ENCODE measurements around the gene SYNE3. TPM values are rescaled to one million over a fixed set of nuclear protein-coding genes. Genes with fewer than 3 reads are reported as not detected.

SYNE3 gene
- total and polyA plus RNA-seq, 2 donors (not counting 1 experiment from before 2014, with no cell fraction given): 17.8 to 76.1 TPM

DNA sequence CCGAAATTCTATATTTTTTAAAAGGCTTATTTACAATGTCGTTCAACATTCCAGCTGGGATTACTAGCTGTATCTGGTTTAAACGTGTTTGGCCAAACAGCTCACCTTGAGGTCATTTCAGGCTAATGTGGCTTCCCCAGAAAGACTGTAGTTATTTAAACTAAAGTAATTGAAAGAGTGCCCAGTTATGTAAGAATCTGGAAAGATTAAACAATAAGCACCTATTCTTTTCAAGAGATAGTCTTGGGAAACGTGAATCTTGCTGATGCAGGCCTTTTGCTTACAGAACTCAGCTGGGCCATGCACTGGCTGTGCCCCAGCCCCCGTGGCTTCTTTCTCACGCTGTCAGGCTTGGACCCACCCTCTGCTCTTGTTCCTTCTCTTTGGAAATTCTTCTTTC, 42.8 kb upstream of the SYNE3 start:
- Histone ChIP-seq H3K4me2 (replicated peaks; ENCODE audit: low read depth, low read length, poor library complexity, severe bottlenecking) (no peak overlapping the region), H3K27ac (ENCODE audit: low read length in 2 of 2) (no peak overlapping the region), H3K27me3 (replicated peaks in 1 of 4; ENCODE audit: control extremely low read depth in 1 of 4, control insufficient read depth in 3 of 4, insufficient read depth in 4 of 4, low read length in 3 of 4) (peaks cover 0 to 14% (median 6%) of the 10 kb centered on the region in 4 experiments), H2AFZ (ENCODE audit: insufficient read depth, low read depth, low read length, poor library complexity, severe bottlenecking) (no peak overlapping the region), H3K36me3 (replicated peaks in 1 of 2; ENCODE audit: control extremely low read depth in 1 of 2, control insufficient read depth in 1 of 2, extremely low read depth in 1 of 2, insufficient read depth in 2 of 2, low read length in 1 of 2) (no peaks in the 10 kb centered on the region), H3K4me3 (ENCODE audit: control extremely low read depth in 1 of 5, extremely low read depth in 1 of 5, insufficient read depth in 1 of 5, low read depth in 2 of 5, low read length in 4 of 5) (no peak overlapping the region), H3K4me1 (ENCODE audit: control insufficient read depth in 2 of 2, insufficient read depth in 2 of 2, low read length in 2 of 2) (peaks cover 0 to 3% of the 10 kb centered on the region in 2 donors), H4K20me1 (ENCODE audit: control insufficient read depth, insufficient read depth, low read length, poor library complexity, severe bottlenecking) (no peaks in the 10 kb centered on the region), H3K9ac (ENCODE audit: low read length) (no peak overlapping the region), H3K9me3 (ENCODE audit: control extremely low read depth in 1 of 3, control insufficient read depth in 2 of 3, insufficient read depth in 1 of 3, low read length in 2 of 3) (no peaks in the 10 kb centered on the region), H3K79me2 (ENCODE audit: control insufficient read depth, insufficient read depth, low read length) (no peaks in the 10 kb centered on the region)
- ATAC-seq (ENCODE audit: low read depth) (no peak), DNase-seq (no peak)
- H3K27me3 Mint-ChIP-seq: peaks cover 20% of the 10 kb centered on the region
- CTCF ChIA-PET: interaction anchor here (0.7 to 10.6 kb wide), 16 partner anchors 9 to 749 kb away, joined by 3 to 160 read pairs (median 4); no protein-coding TSS in a partner anchor
- H3K4me1 Mint-ChIP-seq: peaks cover 4% of the 10 kb centered on the region
- no peaks in the 10 kb centered on the region for H3K9me3 Mint-ChIP-seq (ENCODE audit: insufficient read depth)
- no peak overlapping the region for H3K4me3 Mint-ChIP-seq
- no peak overlapping the region for H3K27ac Mint-ChIP-seq
- no peak for TF ChIP-seq EZH2 (IDR thresholded peaks at IDR 0.05; ENCODE audit: borderline replicate concordance, insufficient read depth, low read depth, low read length, poor library complexity, severe bottlenecking)
- TF ChIP-seq, protein P1, sequence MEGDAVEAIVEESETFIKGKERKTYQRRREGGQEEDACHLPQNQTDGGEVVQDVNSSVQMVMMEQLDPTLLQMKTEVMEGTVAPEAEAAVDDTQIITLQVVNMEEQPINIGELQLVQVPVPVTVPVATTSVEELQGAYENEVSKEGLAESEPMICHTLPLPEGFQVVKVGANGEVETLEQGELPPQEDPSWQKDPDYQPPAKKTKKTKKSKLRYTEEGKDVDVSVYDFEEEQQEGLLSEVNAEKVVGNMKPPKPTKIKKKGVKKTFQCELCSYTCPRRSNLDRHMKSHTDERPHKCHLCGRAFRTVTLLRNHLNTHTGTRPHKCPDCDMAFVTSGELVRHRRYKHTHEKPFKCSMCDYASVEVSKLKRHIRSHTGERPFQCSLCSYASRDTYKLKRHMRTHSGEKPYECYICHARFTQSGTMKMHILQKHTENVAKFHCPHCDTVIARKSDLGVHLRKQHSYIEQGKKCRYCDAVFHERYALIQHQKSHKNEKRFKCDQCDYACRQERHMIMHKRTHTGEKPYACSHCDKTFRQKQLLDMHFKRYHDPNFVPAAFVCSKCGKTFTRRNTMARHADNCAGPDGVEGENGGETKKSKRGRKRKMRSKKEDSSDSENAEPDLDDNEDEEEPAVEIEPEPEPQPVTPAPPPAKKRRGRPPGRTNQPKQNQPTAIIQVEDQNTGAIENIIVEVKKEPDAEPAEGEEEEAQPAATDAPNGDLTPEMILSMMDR (IDR thresholded peaks at IDR 0.05): no peak
- intact Hi-C loops (cut with micrococcal nuclease): no loop called here
- POLR2A ChIA-PET: no interaction called here
- 92% methylated on average over 5 of the region's 6 CpGs for WGBS (ENCODE audit: insufficient coverage)

DNA sequence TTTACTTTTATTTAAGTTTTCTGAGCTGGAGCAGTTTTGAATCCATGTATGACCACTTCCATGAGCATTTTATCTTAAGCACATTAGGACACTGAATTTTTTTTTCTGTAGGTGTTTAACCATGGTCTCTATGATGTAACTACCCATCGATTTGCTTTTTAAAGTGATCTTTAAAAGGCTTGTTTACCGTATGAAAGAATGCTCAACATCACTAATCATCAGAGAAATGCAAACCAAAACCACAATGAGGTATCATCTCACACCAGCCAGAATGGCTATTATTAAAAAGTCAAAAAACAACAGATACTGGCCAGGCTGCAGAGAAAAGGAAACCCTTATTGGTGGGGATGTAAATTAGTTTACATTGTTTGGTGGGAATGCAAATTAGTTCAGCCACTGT, 41.4 kb upstream of the SYNE3 start:
- Mint-ChIP-seq H3K9me3 (ENCODE audit: insufficient read depth) (no peaks in the 10 kb centered on the region), H3K27me3 (peaks cover 14% of the 10 kb centered on the region), H3K4me1 (peaks cover 4% of the 10 kb centered on the region), H3K27ac (no peak overlapping the region), H3K4me3 (no peak overlapping the region)
- Histone ChIP-seq H3K4me2 (replicated peaks; ENCODE audit: low read depth, low read length, poor library complexity, severe bottlenecking) (no peak overlapping the region), H3K79me2 (ENCODE audit: control insufficient read depth, insufficient read depth, low read length) (no peaks in the 10 kb centered on the region), H3K4me3 (ENCODE audit: control extremely low read depth in 1 of 5, extremely low read depth in 1 of 5, insufficient read depth in 1 of 5, low read depth in 2 of 5, low read length in 4 of 5) (no peak overlapping the region), H3K27me3 (replicated peaks in 1 of 4; ENCODE audit: control extremely low read depth in 1 of 4, control insufficient read depth in 3 of 4, insufficient read depth in 4 of 4, low read length in 3 of 4) (peaks cover 0 to 13% (median 3%) of the 10 kb centered on the region in 4 experiments), H4K20me1 (ENCODE audit: control insufficient read depth, insufficient read depth, low read length, poor library complexity, severe bottlenecking) (no peaks in the 10 kb centered on the region), H2AFZ (ENCODE audit: insufficient read depth, low read depth, low read length, poor library complexity, severe bottlenecking) (no peak overlapping the region), H3K36me3 (replicated peaks in 1 of 2; ENCODE audit: control extremely low read depth in 1 of 2, control insufficient read depth in 1 of 2, extremely low read depth in 1 of 2, insufficient read depth in 2 of 2, low read length in 1 of 2) (no peaks in the 10 kb centered on the region), H3K9ac (ENCODE audit: low read length) (no peak overlapping the region), H3K4me1 (ENCODE audit: control insufficient read depth in 2 of 2, insufficient read depth in 2 of 2, low read length in 2 of 2) (peaks cover 0 to under 1% of the 10 kb centered on the region in 2 donors), H3K9me3 (ENCODE audit: control extremely low read depth in 1 of 3, control insufficient read depth in 2 of 3, insufficient read depth in 1 of 3, low read length in 2 of 3) (no peaks in the 10 kb centered on the region), H3K27ac (ENCODE audit: low read length in 2 of 2) (no peak overlapping the region)
- intact Hi-C loops (cut with micrococcal nuclease): no loop called here
- DNase-seq (no peak), ATAC-seq (ENCODE audit: low read depth) (no peak)
- ChIA-PET CTCF (interaction anchor here (1.5 to 2.7 kb wide), 4 partner anchors 9 to 437 kb away, joined by 3 to 17 read pairs (median 6); no protein-coding TSS in a partner anchor), POLR2A (no interaction called here)
- no peak for TF ChIP-seq EZH2 (IDR thresholded peaks at IDR 0.05; ENCODE audit: borderline replicate concordance, insufficient read depth, low read depth, low read length, poor library complexity, severe bottlenecking)
- TF ChIP-seq, protein P1 (IDR thresholded peaks at IDR 0.05): no peak
- WGBS (ENCODE audit: insufficient coverage): no CpG with 5 or more reads among the region's 2 CpGs

Data from B cell (primary cell).